ENCODE measurements around the gene APOL3.
"Not testable (repeated sequence)": the region's sequence is repeated elsewhere in the genome, so short reads cannot be mapped to it uniquely, and the experiment has no call there.

The APOL3 gene

DNA sequence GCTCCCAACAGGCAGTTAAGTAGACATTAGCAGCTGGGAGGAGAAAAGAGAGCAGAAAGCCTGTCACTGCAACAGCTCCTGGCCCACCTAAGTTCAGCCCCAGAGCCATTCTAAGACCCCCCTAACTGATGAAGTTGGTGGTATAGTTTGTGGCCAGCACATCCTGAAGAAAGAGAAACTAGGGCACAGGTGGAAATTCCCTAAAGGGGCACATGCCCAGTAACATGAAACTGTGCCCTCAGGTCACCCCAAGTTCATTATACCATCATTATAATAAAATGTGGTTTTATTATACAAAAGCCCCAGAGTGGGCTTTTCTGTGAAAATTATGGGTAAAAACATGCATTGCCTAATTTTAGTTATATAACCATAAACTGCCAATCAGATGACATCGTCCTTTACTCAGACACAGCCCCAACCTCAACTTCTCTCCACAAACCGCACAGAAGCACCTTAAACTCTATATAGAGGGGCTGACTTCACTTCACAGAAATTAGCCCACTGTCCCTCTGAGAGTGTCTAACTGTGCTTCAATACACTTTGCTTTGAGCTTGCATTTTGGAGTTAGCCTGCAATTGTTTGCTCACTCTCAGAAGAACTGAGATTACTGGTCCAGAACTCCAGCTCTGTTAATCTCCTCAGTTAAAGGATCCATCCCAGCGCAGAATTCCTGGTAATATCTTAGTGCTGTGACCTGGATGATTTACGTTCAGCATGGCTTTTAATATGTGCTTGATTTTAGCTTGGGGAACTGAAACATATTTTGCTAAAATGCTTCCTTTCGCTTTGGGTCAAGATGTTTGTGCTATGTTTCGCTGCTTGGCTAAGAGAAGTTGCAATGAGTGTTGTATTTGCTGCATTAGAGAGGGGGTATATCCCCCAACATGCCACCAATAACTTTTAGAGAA lies 1.8 kb upstream of the APOL3 start:
- no peak for DNase-seq (ENCODE audit: low read depth in 4 of 4, low spot score in 1 of 4)

DNA sequence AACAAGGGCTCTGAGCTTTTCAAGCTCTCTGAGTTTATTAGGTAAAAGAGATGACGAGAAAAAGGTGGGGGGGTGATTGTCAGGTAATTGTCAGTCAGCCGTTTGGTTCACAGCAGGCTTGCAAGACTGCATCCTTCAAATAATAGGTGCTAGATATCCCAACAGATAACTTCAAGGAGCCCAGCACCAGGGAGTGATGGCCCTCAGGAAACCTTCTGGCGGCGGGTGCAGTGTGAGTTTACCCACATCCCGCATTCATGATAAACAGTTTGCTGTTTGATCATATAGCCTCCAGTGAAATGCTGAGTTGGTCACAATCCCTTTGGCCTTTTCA lies 1.2 kb upstream of the APOL3 start:
- not testable (repeated sequence) for DNase-seq (ENCODE audit: low read depth in 4 of 4, low spot score in 1 of 4)

DNA sequence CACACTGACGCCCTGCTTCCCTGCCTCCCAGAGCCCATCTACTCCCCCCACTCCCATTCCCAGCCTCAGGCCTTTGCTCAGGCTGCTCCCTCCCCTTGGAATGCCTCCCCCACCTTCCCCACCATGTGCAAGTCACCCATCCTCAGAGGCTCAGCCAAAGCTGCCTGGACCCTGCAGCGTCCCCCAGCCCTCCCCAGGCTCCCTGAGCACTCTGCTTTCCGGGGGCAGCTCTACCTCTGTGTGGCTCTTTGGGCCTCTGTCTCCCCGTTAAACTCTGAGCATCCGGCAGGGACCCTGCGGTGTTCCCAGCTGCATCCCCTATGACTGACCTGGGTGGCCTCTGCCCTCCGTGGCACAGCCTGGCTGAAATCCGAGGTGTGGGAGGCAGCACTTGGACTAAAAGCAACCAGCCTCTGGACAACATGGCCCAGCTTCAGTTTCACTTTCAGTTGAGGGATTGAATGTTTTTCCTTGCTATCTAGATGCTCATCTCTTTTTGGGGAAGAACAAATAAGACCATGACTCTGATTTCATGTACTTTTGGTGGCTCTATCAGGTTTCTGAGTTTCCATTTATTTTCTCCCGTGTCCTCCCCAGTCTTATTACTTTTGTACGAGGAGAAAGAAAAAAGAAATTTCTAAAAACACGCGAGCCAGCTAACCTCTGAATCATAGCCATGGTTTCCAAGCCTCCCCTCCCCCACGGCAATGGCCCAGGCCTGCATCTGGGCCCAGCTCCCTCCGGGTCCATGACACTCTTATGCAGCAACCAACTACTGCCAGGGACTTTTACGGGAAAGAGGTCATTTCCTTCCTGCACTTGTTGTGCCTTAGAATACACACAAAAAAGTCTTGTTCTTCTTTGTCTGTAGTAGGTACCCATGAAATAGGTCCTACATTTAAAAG lies 3.8 kb downstream of the APOL3 start:
- peak; percentile 56 to 77 (median 66) for DNase-seq (ENCODE audit: low read depth in 4 of 4, low spot score in 1 of 4)

DNA sequence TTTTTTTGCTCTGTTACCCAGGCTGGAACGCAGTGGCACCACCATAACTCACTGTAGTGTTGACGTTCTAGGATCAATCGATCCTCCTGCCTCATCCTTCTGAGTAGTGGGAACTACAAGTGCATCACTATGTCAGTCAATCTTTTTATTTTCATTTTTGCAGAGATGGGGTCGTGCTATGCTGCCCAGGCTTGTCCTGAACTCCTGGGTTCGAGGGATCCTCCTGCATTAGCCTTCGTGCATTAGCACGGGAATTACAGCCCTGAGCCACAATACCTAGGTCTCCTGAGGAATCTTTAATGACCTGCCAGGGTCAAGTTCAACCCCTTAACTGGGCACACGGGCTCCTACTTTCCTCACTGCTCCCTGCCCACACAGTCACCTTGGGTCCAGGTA lies 4.4 kb downstream of the APOL3 start:
- no peak for DNase-seq (ENCODE audit: low read depth in 4 of 4, low spot score in 1 of 4)

DNA sequence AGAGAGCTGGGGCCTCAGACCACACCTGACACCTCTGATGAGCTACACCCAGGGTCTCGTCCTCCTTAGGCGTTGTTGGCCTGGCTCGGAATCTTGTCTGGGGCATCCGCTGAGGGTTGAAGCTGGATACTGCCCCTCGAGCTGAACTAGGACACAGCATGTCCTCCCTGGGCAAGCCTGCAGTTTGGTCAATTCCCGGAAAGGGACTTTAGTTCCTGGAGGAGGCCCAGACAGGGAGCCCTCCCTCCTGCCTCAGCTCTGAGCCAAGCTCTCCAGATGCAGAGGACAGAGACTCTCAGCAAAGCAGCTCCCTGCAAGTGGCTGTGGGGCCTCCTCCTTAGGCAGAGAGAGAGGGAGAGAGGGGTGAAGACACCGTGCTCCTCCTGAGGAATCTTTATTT lies 4.9 kb downstream of the APOL3 start:
- DNase-seq (ENCODE audit: low read depth in 4 of 4, low spot score in 1 of 4), result no peak

DNA sequence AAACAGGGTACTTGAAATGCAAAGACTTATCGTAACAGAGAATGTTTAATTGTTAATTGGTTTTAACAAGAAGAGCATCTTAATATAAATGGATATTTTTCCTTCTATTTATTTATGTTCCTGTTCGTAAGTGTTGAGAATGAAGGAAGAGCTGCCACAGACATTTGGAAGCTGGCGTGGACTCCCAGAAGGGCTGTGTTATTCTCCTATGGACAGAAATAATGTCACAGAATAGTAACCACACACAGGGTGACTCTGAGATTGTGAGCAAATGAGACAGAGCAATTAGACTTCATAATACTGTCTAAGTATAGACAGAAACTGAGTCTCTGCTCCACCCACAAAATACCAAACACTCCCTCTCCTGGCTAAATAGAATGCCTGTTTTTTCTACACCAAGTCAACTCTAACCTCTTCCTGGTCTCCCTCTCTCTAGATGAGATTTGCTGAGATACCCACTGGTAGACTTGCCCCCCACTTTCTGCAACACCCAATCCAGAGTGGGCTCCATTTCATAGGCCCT lies 6.1 kb downstream of the APOL3 start:
- DNase-seq (ENCODE audit: low read depth in 4 of 4, low spot score in 1 of 4), result no peak

DNA sequence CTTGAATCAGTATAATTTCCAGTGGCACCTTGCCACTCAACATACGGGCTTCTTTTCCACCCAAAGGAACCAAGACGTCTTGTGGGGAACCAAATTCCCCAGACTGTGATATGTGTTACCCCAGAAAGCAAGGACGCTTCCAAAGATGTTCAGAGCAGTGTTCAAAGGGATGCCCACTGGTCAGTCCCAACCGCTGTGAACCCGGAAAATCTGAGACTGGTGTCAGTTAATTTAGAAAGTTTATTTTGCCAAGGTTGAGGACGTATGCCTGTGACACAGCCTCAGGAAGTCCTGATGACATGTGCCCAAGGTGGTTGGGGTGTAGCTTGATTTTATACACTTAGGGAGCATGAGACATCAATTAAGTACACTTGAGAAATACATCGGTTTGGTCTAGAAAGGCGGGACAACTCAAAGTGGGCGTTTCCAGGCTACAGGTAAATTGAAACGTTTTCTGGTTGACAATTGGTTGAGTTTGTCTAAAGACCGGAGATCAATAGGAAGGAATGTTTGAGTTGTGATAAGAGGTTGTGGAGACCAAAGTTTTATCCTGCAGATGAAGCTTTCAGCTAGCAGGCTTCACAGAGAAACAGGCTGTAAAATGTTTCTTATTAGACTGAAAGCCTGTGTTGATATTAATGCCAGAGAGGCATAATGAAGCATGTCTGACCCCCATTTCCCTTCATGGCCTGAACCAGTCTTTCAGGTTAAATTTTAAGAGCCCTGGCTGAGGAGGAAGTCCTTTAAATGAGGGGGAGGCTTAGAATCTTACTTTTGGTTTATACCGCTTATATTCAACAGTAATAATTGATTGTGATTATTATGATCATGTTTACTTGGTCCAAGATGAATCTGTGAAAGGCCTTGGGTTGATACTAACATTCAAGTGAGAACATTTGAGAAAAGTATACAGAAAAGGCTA lies 6.8 kb downstream of the APOL3 start:
- DNase-seq (ENCODE audit: low read depth in 4 of 4, low spot score in 1 of 4), result no peak

DNA sequence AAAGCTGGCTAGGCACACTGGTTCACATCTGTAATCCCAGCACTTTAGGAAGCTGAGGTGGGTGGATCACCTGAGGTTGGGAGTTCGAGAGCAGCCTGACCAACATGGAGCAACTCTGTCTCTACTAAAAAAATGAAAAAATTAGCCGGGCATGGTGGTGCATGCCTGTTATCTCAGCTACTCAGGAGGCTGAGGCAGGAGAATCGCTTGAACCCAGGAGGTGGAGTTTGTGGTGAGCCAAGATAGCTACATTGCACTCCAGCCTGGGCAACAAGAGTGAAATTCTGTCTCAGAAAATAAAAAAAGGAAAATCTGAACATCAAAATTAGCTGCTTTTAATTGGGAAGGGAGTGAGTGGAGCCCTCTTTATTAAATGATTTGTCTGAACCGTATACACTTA lies 7.7 kb downstream of the APOL3 start:
- DNase-seq (ENCODE audit: low read depth in 4 of 4, low spot score in 1 of 4), result not testable (repeated sequence)

DNA sequence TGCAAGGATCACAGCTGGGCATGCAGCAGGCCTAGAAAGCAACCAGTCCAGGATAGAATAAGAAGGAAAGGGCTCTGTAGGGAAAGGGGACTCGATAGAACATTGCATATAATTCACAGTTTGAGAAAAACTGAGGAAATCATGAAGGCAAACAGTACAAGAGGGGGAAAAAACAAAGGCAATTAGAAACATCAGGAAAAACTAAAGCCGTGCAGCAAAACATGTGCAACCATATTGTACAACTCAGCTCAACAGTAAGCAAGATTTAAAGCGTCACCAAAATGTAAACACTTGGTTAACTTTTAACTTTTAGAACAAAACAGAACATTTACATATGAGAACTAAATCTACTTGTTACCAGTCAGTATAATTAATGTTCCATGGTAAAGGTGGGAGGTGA lies 8.5 kb downstream of the APOL3 start:
- DNase-seq (ENCODE audit: low read depth in 4 of 4, low spot score in 1 of 4), result no peak

DNA sequence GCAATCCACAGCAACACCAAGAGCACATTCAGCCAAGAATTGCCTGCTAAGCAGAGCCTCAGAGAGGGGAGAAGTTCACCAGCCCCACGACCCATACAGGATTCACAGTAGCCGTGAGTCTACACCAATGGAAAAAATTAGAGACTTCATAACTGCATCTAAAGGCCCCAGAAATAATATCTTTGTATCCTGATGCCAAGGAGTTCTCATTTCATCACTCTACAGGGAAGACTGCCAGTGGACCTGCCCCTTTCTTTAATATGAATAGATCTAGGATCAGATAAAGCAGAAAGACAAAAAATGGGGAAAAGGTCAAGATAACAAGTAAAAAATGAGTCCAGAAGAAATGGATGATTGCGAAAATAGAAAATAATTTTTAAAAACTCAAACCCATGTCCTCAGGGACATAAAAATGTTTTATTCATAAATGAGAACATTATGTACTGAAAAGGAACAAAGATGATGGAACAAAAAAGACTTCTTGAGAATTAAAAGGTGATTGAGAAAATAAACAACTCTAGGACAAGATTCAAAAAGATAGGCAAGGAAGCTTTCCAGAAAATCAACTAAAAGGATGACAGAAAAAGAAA lies 9.5 kb downstream of the APOL3 start:
- DNase-seq (ENCODE audit: low read depth in 4 of 4, low spot score in 1 of 4), result no peak

DNA sequence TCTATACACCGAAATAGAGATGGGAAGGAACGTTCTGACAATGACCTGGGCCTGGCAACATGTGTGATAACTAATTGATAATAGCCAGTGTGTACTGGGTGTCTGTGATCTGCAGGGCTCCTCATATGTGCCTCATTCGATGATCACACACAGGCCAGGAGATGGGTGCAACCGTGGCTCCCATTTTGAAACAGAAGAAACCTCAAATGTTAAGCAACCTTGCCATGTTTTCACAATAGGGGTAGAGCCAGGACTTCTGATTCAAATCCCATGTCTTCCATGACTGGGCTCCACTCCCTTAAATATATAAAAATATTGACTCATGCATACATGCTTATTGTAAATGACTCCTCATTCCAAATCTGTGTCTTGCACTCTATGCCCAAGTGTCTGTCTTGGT lies 11.1 kb downstream of the APOL3 start:
- no peak for DNase-seq (ENCODE audit: low read depth in 4 of 4, low spot score in 1 of 4)

DNA sequence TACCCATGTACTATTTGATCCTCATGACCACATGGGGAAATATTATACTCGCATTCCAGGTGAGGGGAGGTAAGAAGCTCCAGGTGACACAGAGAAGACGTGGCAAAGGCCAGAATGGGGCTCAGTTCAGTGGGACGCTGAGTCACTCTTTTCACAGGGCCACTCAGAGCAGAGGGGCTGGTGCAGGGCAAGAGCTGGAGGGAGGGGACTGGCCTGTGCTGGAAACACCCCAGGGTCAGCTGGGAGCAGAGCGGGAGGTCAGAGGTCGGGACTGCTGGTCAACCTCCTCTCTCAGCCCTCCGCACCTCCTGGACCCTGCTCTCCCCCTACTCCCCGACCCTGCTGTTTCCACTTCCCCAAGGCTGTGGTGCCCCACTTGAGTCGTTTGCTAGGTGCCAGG lies 12.1 kb downstream of the APOL3 start:
- no peak for DNase-seq (ENCODE audit: low read depth in 4 of 4, low spot score in 1 of 4)

DNA sequence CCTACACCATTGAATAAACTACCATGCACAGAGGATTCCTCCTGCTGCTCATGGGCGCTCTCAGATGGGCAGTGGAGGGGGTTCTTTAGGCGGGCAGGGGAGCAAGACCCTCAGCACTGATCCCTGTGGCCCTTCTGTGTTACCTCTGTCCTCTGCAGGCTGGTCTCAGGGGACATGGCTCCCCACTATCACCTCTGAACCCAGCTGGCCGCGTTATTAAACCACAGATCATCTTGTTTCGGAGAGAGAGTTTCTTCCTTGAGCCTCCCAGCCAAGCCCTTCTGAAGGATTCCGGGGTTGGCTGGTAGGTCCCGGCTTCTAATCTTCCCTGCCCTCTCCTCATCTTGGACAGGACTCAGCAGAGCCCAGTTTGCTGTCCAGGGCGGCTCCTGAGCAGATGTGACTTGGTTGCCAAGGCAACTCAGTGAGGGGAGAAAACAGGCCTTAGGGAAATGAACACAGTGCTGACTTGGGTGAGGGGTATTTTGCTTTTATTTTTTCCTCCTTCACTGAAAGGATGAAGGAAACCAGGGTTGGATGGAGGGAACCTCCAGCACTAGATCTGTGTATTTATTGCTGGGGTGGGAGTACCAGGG lies 13.3 kb downstream of the APOL3 start:
- DNase-seq (ENCODE audit: low read depth in 4 of 4, low spot score in 1 of 4), result no peak

DNA sequence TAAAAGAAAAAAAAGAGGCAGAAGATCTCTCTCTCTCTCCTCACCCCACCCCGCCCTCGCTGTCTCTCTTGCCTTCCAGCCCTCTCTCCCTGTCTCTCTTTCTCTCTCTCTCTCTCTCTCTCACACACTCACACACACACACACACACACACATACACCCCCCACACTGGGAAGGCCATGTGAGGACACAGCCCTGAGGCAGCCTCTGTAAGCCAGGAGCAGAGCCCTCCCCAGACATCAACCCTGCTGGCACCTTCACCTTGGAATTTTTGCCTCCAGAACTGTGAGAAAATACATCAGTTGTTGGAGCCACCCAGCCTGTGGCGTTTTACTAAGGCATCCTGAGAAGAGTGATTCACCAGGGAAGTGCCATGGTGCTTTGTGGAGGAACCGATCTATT lies 14.7 kb downstream of the APOL3 start:
- no peak for DNase-seq (ENCODE audit: low read depth in 4 of 4, low spot score in 1 of 4)

DNA sequence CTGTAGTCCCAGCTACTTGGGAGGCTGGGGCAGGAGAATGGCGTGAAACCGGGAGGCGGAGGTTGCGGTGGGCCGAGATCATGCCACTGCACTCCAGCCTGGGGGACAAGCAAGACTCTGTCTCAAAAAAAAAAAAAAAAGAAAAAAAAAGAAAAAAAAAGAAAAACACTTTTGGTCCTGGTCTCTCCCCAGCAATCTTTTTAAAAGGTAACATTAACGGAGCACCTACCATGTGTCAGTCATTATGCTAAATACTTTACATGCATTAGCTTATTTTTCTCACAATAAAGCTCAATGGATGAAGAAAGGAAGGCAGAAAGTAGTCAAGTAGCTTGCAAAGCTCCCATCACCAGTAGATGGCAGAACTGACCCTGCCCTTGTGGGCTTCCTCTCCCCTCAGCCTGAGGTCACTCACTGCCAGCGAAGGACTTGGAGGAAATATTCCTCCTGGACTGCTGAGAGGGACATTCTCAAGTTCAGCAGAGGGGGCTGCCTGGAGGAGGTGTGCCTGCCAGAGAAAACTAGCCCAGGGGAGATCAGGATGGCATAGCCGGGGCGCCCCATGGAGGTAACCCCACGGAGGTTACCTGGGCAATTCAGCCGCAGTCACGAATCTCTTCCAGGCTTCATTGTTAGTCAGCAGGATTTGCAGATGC lies 15.5 kb downstream of the APOL3 start:
- no peak for DNase-seq (ENCODE audit: low read depth in 4 of 4, low spot score in 1 of 4)

DNA sequence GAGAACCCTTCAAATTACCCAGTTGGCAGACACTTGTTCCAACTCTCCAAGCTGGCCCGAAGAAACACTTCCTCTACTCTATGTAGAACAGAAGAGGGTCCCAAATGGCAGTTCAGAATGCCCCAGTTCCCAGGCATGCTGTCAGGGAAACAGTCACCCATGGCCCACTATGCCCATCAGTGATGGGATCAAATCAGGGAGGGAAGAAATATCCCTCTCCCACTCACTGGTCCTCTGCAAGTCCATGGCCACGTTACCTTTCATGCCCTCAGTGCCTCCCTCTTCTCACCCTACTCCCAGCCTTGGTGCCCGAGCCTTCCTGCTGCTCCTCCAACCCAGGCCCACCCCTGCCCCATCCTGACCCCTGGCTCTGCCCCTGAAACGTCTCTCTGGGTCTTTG lies 16.6 kb downstream of the APOL3 start:
- DNase-seq (ENCODE audit: low read depth in 4 of 4, low spot score in 1 of 4), result no peak

DNA sequence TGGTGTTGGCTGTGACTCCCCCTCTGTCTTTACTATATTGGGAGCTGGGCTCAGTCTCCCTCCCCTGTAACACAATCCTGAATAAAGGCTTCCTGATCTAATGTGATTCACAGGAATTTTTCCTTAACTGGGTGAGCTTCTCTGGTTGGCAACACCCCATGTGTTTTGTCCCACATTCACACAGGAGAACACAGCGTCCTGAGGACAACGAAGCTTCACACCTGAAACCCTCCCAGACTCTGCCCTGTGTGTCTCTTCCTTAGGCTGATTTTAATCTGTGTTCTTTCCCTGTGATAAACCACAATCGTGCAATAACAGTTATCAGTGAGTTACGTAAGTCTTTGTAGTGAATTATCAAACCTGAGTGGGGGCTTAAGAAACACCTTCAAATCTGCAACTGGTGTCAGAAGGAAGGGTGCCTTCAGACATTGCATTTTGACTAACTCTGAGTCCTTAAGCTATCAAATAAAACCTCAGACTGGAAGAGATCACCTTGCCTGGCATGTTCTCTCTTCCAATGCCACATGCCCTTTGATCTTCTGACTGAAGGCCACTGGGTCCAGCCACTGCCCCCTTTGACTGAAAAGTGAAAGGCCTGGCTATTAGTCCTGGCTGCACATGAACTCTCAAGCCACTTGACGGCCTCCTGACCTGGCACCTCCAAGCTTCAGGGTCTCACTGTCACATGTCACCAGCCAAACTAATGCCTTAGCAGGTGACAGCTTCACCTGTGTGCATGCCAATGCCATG lies 17.3 kb downstream of the APOL3 start:
- no peak for DNase-seq (ENCODE audit: low read depth in 4 of 4, low spot score in 1 of 4)

DNA sequence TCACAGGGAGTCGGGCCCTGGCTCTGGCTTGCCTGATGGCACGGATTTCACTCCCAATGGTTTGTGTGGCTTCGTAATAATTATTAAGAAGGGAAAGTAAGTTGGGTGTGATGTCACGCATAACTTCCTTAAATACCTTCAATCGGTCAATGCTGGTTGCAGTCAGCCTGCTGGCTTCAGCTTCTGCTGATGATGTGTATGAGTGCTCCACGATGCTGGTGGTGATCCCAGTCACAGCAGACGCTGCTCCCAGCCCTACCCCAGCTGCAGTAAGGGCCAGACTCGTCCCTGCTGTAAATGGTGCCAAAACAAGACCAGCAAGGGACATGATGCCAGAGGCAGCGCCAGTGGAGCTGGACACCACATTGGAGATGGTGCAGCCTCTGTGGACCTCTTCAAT lies 19.1 kb downstream of the APOL3 start:
- DNase-seq (ENCODE audit: low read depth in 4 of 4, low spot score in 1 of 4), result no peak

DNA sequence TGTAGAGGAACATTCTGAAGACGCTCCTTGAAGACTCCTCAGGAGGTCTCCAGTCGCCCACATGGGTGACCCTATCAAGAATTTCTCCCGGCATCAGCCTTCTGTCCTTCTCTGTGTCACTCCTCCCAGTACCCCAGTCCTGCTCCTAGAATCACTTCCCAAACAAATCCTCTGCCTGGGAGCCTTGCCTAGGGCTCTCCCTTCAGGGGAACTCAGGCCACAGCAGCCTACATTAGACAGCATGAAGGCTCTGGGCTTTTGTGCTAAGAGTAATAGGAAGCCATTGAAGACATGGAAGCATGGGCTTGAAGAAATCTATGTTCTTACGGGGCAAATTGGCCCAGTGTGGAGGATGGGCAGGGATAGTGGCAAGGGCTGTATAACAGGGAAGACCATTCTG lies 21.8 kb downstream of the APOL3 start:
- DNase-seq (ENCODE audit: low read depth in 4 of 4, low spot score in 1 of 4), result not testable (repeated sequence)

All from stimulated activated CD4-positive, alpha-beta T cell treated with anti-CD3 and anti-CD28 coated beads, Interleukin-1b, Interleukin-23, amount 100 ng/mL, for 24 hours (primary cell).